HEK293 (cell line): Measurements from ENCODE around the gene KCNMA1.

Experiments
- CTCF ChIA-PET: fragments of 350-600 bp; formaldehyde crosslinking; extraction: SDS; loops from one replicate; lab custom pipeline; 2021; ENCODE audit warnings: antibody characterized with exemption; lab: Yijun Ruan, JAX
- POLR2A ChIA-PET: fragments of 300-600 bp; formaldehyde crosslinking; extraction: SDS; loops from one replicate; lab custom pipeline; 2020; ENCODE audit warnings: antibody characterized with exemption, inconsistent platforms; lab: Yijun Ruan, JAX
- H3K27ac ChIP-seq: fragments of 200-500 bp; sonication (Bioruptor generic); 2 replicates; pipeline ENCODE4 v1.5.1; 2014; ENCODE audit warnings: low read depth, low read length, control low read depth, inconsistent platforms; ENCODE audit errors: extremely low read depth
- H3K36me3 ChIP-seq, 2 experiments: fragments of 200-500 bp in 1 of 2; sonication (Bioruptor generic) in 1 of 2; 1 replicate in 1 of 2; 2 replicates in 1 of 2; pipeline ENCODE4 v1.5.1; 2014 to 2017; ENCODE audit warnings: inconsistent platforms in 2 of 2, low read length in 2 of 2; ENCODE audit not compliant: control insufficient read depth in 2 of 2, insufficient read depth in 1 of 2
- H3K4me1 ChIP-seq: fragments of 200-500 bp; sonication (Bioruptor generic); 2 replicates; pipeline ENCODE4 v1.5.1; 2014; ENCODE audit warnings: mild to moderate bottlenecking, low read length, inconsistent platforms; ENCODE audit not compliant: control insufficient read depth, insufficient read depth
- H3K4me3 ChIP-seq: 2 replicates; pipeline ENCODE4 v1.5.1; 2011; ENCODE audit warnings: low read depth, mild to moderate bottlenecking, control low read depth, low read length, moderate library complexity
- H3K9me3 ChIP-seq: fragments of 200-500 bp; sonication (Bioruptor generic); 2 replicates; pipeline ENCODE4 v1.5.1; 2014; ENCODE audit warnings: low read depth, low read length, inconsistent platforms; ENCODE audit not compliant: control insufficient read depth, insufficient read depth
- ELK4 ChIP-seq: IDR thresholded peaks from 2 replicates; pipeline ENCODE4 v1.6.1; 2011; ENCODE audit warnings: mild to moderate bottlenecking, low read depth, low read length, borderline replicate concordance
- MYNN ChIP-seq: fragments of 450-650 bp; formaldehyde crosslinking; IDR thresholded peaks from 2 replicates; pipeline ENCODE4 v1.5.1; 2016; ENCODE audit warnings: missing biosample characterization, missing genetic modification characterization, borderline replicate concordance
- PBX3 ChIP-seq: sonication (generic); formaldehyde crosslinking; IDR thresholded peaks from 2 replicates; pipeline ENCODE4 v1.8.1; 2022; ENCODE audit warnings: mild to moderate bottlenecking, moderate library complexity, missing genetic modification reagents
- PRDM2 ChIP-seq: fragments of 450-650 bp; formaldehyde crosslinking; IDR thresholded peaks from 2 replicates; pipeline ENCODE4 v1.5.1; 2016; ENCODE audit warnings: missing biosample characterization, missing genetic modification characterization, borderline replicate concordance
- PRDM4 ChIP-seq: fragments of 450-650 bp; formaldehyde crosslinking; IDR thresholded peaks from 2 replicates; pipeline ENCODE4 v1.5.1; 2017; ENCODE audit warnings: missing biosample characterization, missing genetic modification characterization
- SP2 ChIP-seq: fragments of 450-650 bp; formaldehyde crosslinking; IDR thresholded peaks from 2 replicates; pipeline ENCODE4 v1.5.1; 2016; ENCODE audit warnings: missing biosample characterization, missing genetic modification characterization
- ZBTB10 ChIP-seq: fragments of 450-650 bp; formaldehyde crosslinking; IDR thresholded peaks from 2 replicates; pipeline ENCODE4 v1.5.1; 2016; ENCODE audit warnings: missing biosample characterization, missing genetic modification characterization
- ZNF132 ChIP-seq: fragments of 450-650 bp; formaldehyde crosslinking; IDR thresholded peaks from 2 replicates; pipeline ENCODE4 v1.5.1; 2017; ENCODE audit warnings: missing biosample characterization, missing genetic modification characterization, borderline replicate concordance
- ZNF311 ChIP-seq: fragments of 450-650 bp; formaldehyde crosslinking; IDR thresholded peaks from 2 replicates; pipeline ENCODE4 v1.5.1; 2017; ENCODE audit warnings: missing biosample characterization, missing genetic modification characterization, borderline replicate concordance
- ZNF37A ChIP-seq: fragments of 450-650 bp; IDR thresholded peaks from 2 replicates; pipeline ENCODE4 v1.5.1; 2018; ENCODE audit warnings: missing biosample characterization, missing genetic modification characterization
- ZNF394 ChIP-seq: fragments of 450-650 bp; formaldehyde crosslinking; IDR thresholded peaks from 2 replicates; pipeline ENCODE4 v1.5.1; 2016; ENCODE audit warnings: missing biosample characterization, missing genetic modification characterization, mild to moderate bottlenecking, moderate library complexity, borderline replicate concordance
- ZNF600 ChIP-seq: fragments of 450-650 bp; formaldehyde crosslinking; IDR thresholded peaks from 2 replicates; pipeline ENCODE4 v1.5.1; 2016; ENCODE audit warnings: missing biosample characterization, missing genetic modification characterization
- ZNF785 ChIP-seq: fragments of 450-650 bp; formaldehyde crosslinking; IDR thresholded peaks from 2 replicates; pipeline ENCODE4 v1.5.1; 2016; ENCODE audit warnings: missing biosample characterization, missing genetic modification characterization

The KCNMA1 gene

GRCh38 chr10:77398558-77398957 lies 239.1 kb downstream of the KCNMA1 start (continued):
- TF ChIP-seq ZNF311 (tag by site-specific recombination) (no peak), MYNN (tag by site-specific recombination) (no peak), ZNF37A (tag by site-specific recombination) (no peak), SP2 (tag by site-specific recombination) (no peak), ZNF600 (tag by site-specific recombination) (no peak)
- TF ChIP-seq, all 188 proteins: peak for 0

GRCh38 chr10:77397103-77397502 lies 240.5 kb downstream of the KCNMA1 start:
- no peaks in the 10 kb centered on the region for H3K4me1 ChIP-seq
- no peaks in the 10 kb centered on the region for H3K36me3 ChIP-seq
- H3K27ac ChIP-seq: no peak overlapping the region
- CTCF ChIA-PET: interaction anchor here (1.2 kb wide), 1 partner anchor 244 kb away, joined by 3 read pairs; no protein-coding TSS in a partner anchor
- TF ChIP-seq PRDM2 (tag by site-specific recombination): no peak
- no peak for TF ChIP-seq PRDM4 (tag by site-specific recombination)
- TF ChIP-seq PBX3: no peak
- TF ChIP-seq ZNF785 (tag by site-specific recombination): no peak
- TF ChIP-seq ZBTB10 (tag by site-specific recombination): no peak
- no peak for TF ChIP-seq ZNF132 (tag by site-specific recombination)
- TF ChIP-seq ZNF394 (tag by site-specific recombination): no peak
- TF ChIP-seq ELK4: no peak
- POLR2A ChIA-PET: no interaction called here
- no peaks in the 10 kb centered on the region for H3K9me3 ChIP-seq
- no peak overlapping the region for H3K4me3 ChIP-seq
